ENCODE measurements around the gene ZNF253.

GRCh38 chr19:19900729-19901444 lies 35.2 kb downstream of the ZNF253 start, which contains the start of gene ZNF93:
- no peak for TF ChIP-seq CTCF (IDR thresholded peaks at IDR 0.05)
- peak in 1 of 2 donors; percentile 76 for TF ChIP-seq EP300 (IDR thresholded peaks at IDR 0.05)

All from tibial nerve (tissue), 4 donors.